WTC11 (cell line): Measurements from ENCODE around the gene MEF2D. TPM values are rescaled to one million over a fixed set of nuclear protein-coding genes. Genes with fewer than 3 reads are reported as not detected.
A peak's percentile ranks its signal among the peaks of the same experiment; 100 is the strongest.

ENCODE experiments used
- ATAC-seq: fragments of 200-7000 bp; cut with Tn5 transposase; 2 replicates; pipeline ENCODE4 v1.10.0; 2021; ENCODE audit warnings: mild to moderate bottlenecking, moderate library complexity
- CTCF ChIA-PET: fragments of 300-600 bp; sonication (Branson Sonifier 250); formaldehyde crosslinking; loops from one replicate; lab custom pipeline; 2021; ENCODE audit warnings: antibody characterized with exemption; lab: Charles Lee
- POLR2A ChIA-PET: fragments of 350-600 bp; sonication (Branson Sonifier 250); formaldehyde crosslinking; loops from one replicate; lab custom pipeline; 2021; ENCODE audit warnings: antibody characterized with exemption; lab: Charles Lee
- DNase-seq: peaks from one replicate; pipeline ENCODE4 v3.0.0; 2021; ENCODE audit warnings: low spot score
- H3K27ac Mint-ChIP-seq: 2 replicates; pipeline ENCODE4 v1.8.0; 2021; ENCODE audit warnings: mixed read lengths
- H3K27me3 Mint-ChIP-seq: 2 replicates; pipeline ENCODE4 v1.8.0; 2021; ENCODE audit warnings: low read depth, mild to moderate bottlenecking, moderate library complexity, mixed read lengths
- H3K36me3 Mint-ChIP-seq: 2 replicates; pipeline ENCODE4 v1.8.0; 2021; ENCODE audit warnings: mixed read lengths
- H3K4me1 Mint-ChIP-seq: 2 replicates; pipeline ENCODE4 v1.8.0; 2022; ENCODE audit warnings: mixed read lengths
- H3K4me3 Mint-ChIP-seq: 2 replicates; pipeline ENCODE4 v1.8.0; 2021; ENCODE audit warnings: mild to moderate bottlenecking, moderate library complexity, mixed read lengths
- H3K9me3 Mint-ChIP-seq: 2 replicates; pipeline ENCODE4 v1.8.0; 2021; ENCODE audit warnings: mixed read lengths
- CDX4 ChIP-seq: fragments of 250-450 bp; sonication (Bioruptor Pico); IDR thresholded peaks from 2 replicates; pipeline ENCODE4 v1.9.0; 2021; ENCODE audit warnings: moderate library complexity, mild to moderate bottlenecking, inconsistent platforms, borderline replicate concordance
- E2F1 ChIP-seq: sonication (generic); formaldehyde crosslinking; IDR thresholded peaks from 2 replicates; pipeline ENCODE4 v1.8.0; 2022; ENCODE audit warnings: mild to moderate bottlenecking, missing genetic modification reagents
- ELF4 ChIP-seq: sonication (generic); formaldehyde crosslinking; IDR thresholded peaks from 2 replicates; pipeline ENCODE4 v1.8.1; 2022; ENCODE audit warnings: low read depth, mild to moderate bottlenecking, moderate library complexity, missing genetic modification reagents
- ERG ChIP-seq: fragments of 250-450 bp; sonication (Bioruptor Pico); IDR thresholded peaks from 2 replicates; pipeline ENCODE4 v1.8.0; 2021; ENCODE audit warnings: mild to moderate bottlenecking
- ESRRA ChIP-seq: sonication (generic); formaldehyde crosslinking; IDR thresholded peaks from 2 replicates; pipeline ENCODE4 v1.8.1; 2022; ENCODE audit warnings: mild to moderate bottlenecking, missing genetic modification reagents, borderline replicate concordance
- FOXK1 ChIP-seq: sonication (generic); formaldehyde crosslinking; IDR thresholded peaks from 2 replicates; pipeline ENCODE4 v1.8.0; 2022; ENCODE audit warnings: mild to moderate bottlenecking, moderate library complexity, missing genetic modification reagents
- FOXP1 ChIP-seq: sonication (generic); formaldehyde crosslinking; IDR thresholded peaks from 2 replicates; pipeline ENCODE4 v1.8.0; 2022; ENCODE audit warnings: missing genetic modification reagents, mild to moderate bottlenecking, moderate library complexity, borderline replicate concordance
- GABPB1 ChIP-seq: sonication (generic); formaldehyde crosslinking; IDR thresholded peaks from 2 replicates; pipeline ENCODE4 v1.8.1; 2023; ENCODE audit warnings: mild to moderate bottlenecking, missing genetic modification reagents
- IRF2 ChIP-seq: sonication (generic); formaldehyde crosslinking; IDR thresholded peaks from 2 replicates; pipeline ENCODE4 v1.8.0; 2022; ENCODE audit warnings: low read depth, missing genetic modification reagents, borderline replicate concordance
- JUN ChIP-seq: sonication (generic); formaldehyde crosslinking; IDR thresholded peaks from 2 replicates; pipeline ENCODE4 v1.8.0; 2023; ENCODE audit warnings: mild to moderate bottlenecking, missing genetic modification reagents
- MLX ChIP-seq: sonication (generic); formaldehyde crosslinking; IDR thresholded peaks from 2 replicates; pipeline ENCODE4 v1.8.1; 2023; ENCODE audit warnings: mild to moderate bottlenecking, missing genetic modification reagents, moderate library complexity
- NFE2L1 ChIP-seq: sonication (generic); formaldehyde crosslinking; IDR thresholded peaks from 2 replicates; pipeline ENCODE4 v1.8.1; 2023; ENCODE audit warnings: missing genetic modification reagents
- NR2C2 ChIP-seq: sonication (generic); formaldehyde crosslinking; IDR thresholded peaks from 2 replicates; pipeline ENCODE4 v1.8.0; 2022; ENCODE audit warnings: mild to moderate bottlenecking, missing genetic modification reagents
- PRDM15 ChIP-seq: sonication (generic); formaldehyde crosslinking; IDR thresholded peaks from 2 replicates; pipeline ENCODE4 v1.8.0; 2022; ENCODE audit warnings: missing genetic modification reagents
- RELA ChIP-seq: sonication (generic); formaldehyde crosslinking; IDR thresholded peaks from 2 replicates; pipeline ENCODE4 v1.8.1; 2022; ENCODE audit warnings: missing genetic modification reagents, mild to moderate bottlenecking, borderline replicate concordance
- RORB ChIP-seq: fragments of 250-450 bp; sonication (Bioruptor Pico); IDR thresholded peaks from 2 replicates; pipeline ENCODE4 v1.9.0; 2021; ENCODE audit warnings: mild to moderate bottlenecking
- STAT6 ChIP-seq: sonication (generic); formaldehyde crosslinking; conservative IDR thresholded peaks from 2 replicates; pipeline ENCODE4 v1.8.1; 2023; ENCODE audit warnings: mild to moderate bottlenecking, low read depth, missing genetic modification reagents, moderate library complexity
- TEAD1 ChIP-seq: sonication (generic); formaldehyde crosslinking; IDR thresholded peaks from 2 replicates; pipeline ENCODE4 v1.8.0; 2022; ENCODE audit warnings: mild to moderate bottlenecking, missing genetic modification reagents
- ZBTB43 ChIP-seq: sonication (generic); formaldehyde crosslinking; IDR thresholded peaks from 2 replicates; pipeline ENCODE4 v1.8.1; 2023; ENCODE audit warnings: mild to moderate bottlenecking, missing genetic modification reagents
- ZNF671 ChIP-seq: fragments of 250-450 bp; sonication (Bioruptor Pico); IDR thresholded peaks from 2 replicates; pipeline ENCODE4 v1.8.0; 2021; ENCODE audit warnings: mild to moderate bottlenecking
- total RNA-seq: library from RNA; stranded (reverse); gene quantifications from 3 replicates; pipeline ENCODE4 v1.2.3, GENCODE V29; 2021
- TF ChIP-seq, protein P1 (sequence below): fragments of 250-450 bp; sonication (Bioruptor Pico); IDR thresholded peaks from 2 replicates; pipeline ENCODE4 v2.1.2; 2022; ENCODE audit warnings: mild to moderate bottlenecking, moderate library complexity

The MEF2D gene
- total RNA-seq, 1 experiment from 2014 or later: 24.1 TPM

GRCh38 chr1:156467385-156467784 is 33.2 kb downstream of the MEF2D start:
- no peak for ATAC-seq
- no peaks in the 10 kb centered on the region for H3K9me3 Mint-ChIP-seq
- H3K4me1 Mint-ChIP-seq: peaks cover 36% of the 10 kb centered on the region
- DNase-seq: no peak
- H3K27me3 Mint-ChIP-seq: no peaks in the 10 kb centered on the region
- no peak for TF ChIP-seq FOXK1 (CRISPR knock-in tag)
- TF ChIP-seq NR2C2: no peak
- no peak for TF ChIP-seq TEAD1 (CRISPR knock-in tag)
- no peak for TF ChIP-seq PRDM15 (CRISPR knock-in tag)
- H3K27ac Mint-ChIP-seq: no peak overlapping the region
- no peak overlapping the region for H3K4me3 Mint-ChIP-seq
- CTCF ChIA-PET: interaction anchor here (1.1 to 2.5 kb wide), 7 partner anchors 10 to 152 kb away, joined by 3 to 44 read pairs (median 9); partner anchors contain the start of genes HAPLN2 and MEF2D
- POLR2A ChIA-PET: no interaction called here
- H3K36me3 Mint-ChIP-seq: peaks cover 6% of the 10 kb centered on the region

DNA sequence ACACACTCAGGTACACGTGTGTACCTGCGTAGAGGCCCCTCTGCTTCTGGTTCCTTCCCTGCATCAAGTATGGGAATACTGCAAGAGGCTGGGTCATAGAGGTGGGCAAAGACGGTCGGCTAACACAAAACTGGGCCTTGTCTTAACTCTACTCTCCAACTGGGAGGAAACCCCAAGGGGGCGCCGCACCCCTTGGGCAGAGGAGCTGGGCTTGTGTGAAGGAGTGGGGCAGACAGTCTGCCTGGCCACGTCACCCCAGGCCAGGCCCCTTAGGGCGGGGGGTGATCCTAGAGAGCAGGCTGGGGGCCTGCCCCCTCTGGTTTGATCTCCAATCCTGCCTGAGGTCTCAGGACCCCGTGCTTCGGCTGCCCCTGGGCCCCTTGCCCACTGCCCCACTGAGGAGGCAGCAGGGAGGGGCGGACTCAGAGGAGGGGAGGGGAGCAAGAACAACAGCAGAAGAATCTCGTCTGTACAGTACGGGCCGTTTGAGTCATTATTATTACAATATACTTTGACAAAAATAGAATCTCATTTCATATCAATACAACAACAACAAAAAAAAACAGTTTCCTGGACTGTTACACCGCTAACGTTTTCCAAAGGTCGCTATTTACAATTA is 34.7 kb downstream of the MEF2D start:
- ChIA-PET POLR2A (interaction anchor here (1.0 to 1.1 kb wide), 3 partner anchors 9 to 39 kb away, joined by 3 to 4 read pairs (median 3); partner anchors contain the start of gene MEF2D), CTCF (interaction anchor here (0.5 to 2.5 kb wide), 32 partner anchors 8 to 1039 kb away, joined by 3 to 44 read pairs (median 4); partner anchors contain the start of genes HAPLN2, IQGAP3 and MEF2D)
- DNase-seq (peak; percentile 66), ATAC-seq (peak; percentile 75)
- Mint-ChIP-seq H3K4me1 (peaks cover 42% of the 10 kb centered on the region), H3K27ac (peak overlapping the region; percentile 56), H3K36me3 (peaks cover 6% of the 10 kb centered on the region), H3K9me3 (no peaks in the 10 kb centered on the region), H3K27me3 (no peaks in the 10 kb centered on the region), H3K4me3 (no peak overlapping the region)
- TF ChIP-seq, protein P1, sequence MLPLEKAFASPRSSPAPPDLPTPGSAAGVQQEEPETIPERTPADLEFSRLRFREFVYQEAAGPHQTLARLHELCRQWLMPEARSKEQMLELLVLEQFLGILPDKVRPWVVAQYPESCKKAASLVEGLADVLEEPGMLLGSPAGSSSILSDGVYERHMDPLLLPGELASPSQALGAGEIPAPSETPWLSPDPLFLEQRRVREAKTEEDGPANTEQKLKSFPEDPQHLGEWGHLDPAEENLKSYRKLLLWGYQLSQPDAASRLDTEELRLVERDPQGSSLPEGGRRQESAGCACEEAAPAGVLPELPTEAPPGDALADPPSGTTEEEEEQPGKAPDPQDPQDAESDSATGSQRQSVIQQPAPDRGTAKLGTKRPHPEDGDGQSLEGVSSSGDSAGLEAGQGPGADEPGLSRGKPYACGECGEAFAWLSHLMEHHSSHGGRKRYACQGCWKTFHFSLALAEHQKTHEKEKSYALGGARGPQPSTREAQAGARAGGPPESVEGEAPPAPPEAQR (CRISPR knock-in tag): no peak
- TF ChIP-seq ELF4 (CRISPR knock-in tag): no peak
- TF ChIP-seq JUN (CRISPR knock-in tag): no peak
- no peak for TF ChIP-seq IRF2 (CRISPR knock-in tag)
- no peak for TF ChIP-seq E2F1 (CRISPR knock-in tag)
- no peak for TF ChIP-seq NFE2L1 (CRISPR knock-in tag)
- TF ChIP-seq STAT6 (CRISPR knock-in tag): no peak
- no peak for TF ChIP-seq FOXP1 (CRISPR knock-in tag)
- no peak for TF ChIP-seq RELA (CRISPR knock-in tag)
- TF ChIP-seq RORB (CRISPR knock-in tag): no peak
- no peak for TF ChIP-seq MLX (CRISPR knock-in tag)
- TF ChIP-seq ZBTB43 (CRISPR knock-in tag): no peak
- TF ChIP-seq ERG (CRISPR knock-in tag): no peak
- no peak for TF ChIP-seq GABPB1 (CRISPR knock-in tag)
- no peak for TF ChIP-seq ZNF671 (CRISPR knock-in tag)
- TF ChIP-seq ESRRA (CRISPR knock-in tag): no peak
- TF ChIP-seq CDX4: no peak
- no peak for TF ChIP-seq FOXK1 (CRISPR knock-in tag)
